Activated naive CD4-positive, alpha-beta T cell treated with Interleukin-2 at 50 U/mL for 16 hours (primary cell): ENCODE data around the gene ERVH48-1.
"Not testable (repeated sequence)": the region's sequence is repeated elsewhere in the genome, so short reads cannot be mapped to it uniquely, and the experiment has no call there.

Experiments used
- DNase-seq: peaks from one replicate; pipeline ENCODE4 v3.0.0-alpha.2; 2020

ERVH48-1 gene

GRCh38 chr21:42925114-42925926 lies at the start of gene ERVH48-1:
TSS of gene ERVH48-1 (minus strand) at chr21:42925630. CDS start at chr21:42919006, 6,624 bp downstream.
- DNase-seq = no peak

- peak; percentile 99 for DNase-seq
Observed at GRCh38 chr21:42973991-42974831, 48.8 kb upstream of the ERVH48-1 start, which contains the start of gene PKNOX1. TSS of gene PKNOX1 (plus strand) at chr21:42974562. CDS start at chr21:43004382, 29,820 bp downstream.

GRCh38 chr21:42973309-42973990 lies 48.0 kb upstream of the ERVH48-1 start:
- no peak for DNase-seq

GRCh38 chr21:42971897-42972275 lies 46.5 kb upstream of the ERVH48-1 start:
- DNase-seq = no peak

GRCh38 chr21:42970946-42971653 lies 45.7 kb upstream of the ERVH48-1 start:
- no peak for DNase-seq

GRCh38 chr21:42969193-42969600 lies 43.8 kb upstream of the ERVH48-1 start:
- no peak for DNase-seq

GRCh38 chr21:42967616-42968015 lies 42.2 kb upstream of the ERVH48-1 start:
- not testable (repeated sequence) for DNase-seq

- no peak for DNase-seq
Observed at GRCh38 chr21:42965211-42965560, 39.8 kb upstream of the ERVH48-1 start.

GRCh38 chr21:42964546-42965210 lies 39.2 kb upstream of the ERVH48-1 start:
- no peak for DNase-seq

- no peak for DNase-seq
Observed at GRCh38 chr21:42964086-42964485, 38.7 kb upstream of the ERVH48-1 start.

- DNase-seq = no peak
Observed at GRCh38 chr21:42962380-42963007, 37.1 kb upstream of the ERVH48-1 start.

GRCh38 chr21:42959728-42960127 lies 34.3 kb upstream of the ERVH48-1 start:
- no peak for DNase-seq

- DNase-seq = not testable (repeated sequence)
Observed at GRCh38 chr21:42958122-42958521, 32.7 kb upstream of the ERVH48-1 start.

GRCh38 chr21:42956824-42957630 lies 31.6 kb upstream of the ERVH48-1 start:
- DNase-seq = no peak

- DNase-seq = not testable (repeated sequence)
Observed at GRCh38 chr21:42951193-42951592, 25.8 kb upstream of the ERVH48-1 start.

- not testable (repeated sequence) for DNase-seq
Observed at GRCh38 chr21:42949094-42949755, 23.8 kb upstream of the ERVH48-1 start.

- DNase-seq = no peak
Observed at GRCh38 chr21:42942244-42942643, 16.8 kb upstream of the ERVH48-1 start.

- DNase-seq = no peak
Observed at GRCh38 chr21:42941696-42942085, 16.3 kb upstream of the ERVH48-1 start.

- no peak for DNase-seq
Observed at GRCh38 chr21:42939582-42940413, 14.4 kb upstream of the ERVH48-1 start.
